Cerebellar nuclear complex (tissue), 1 donor: Measurements from ENCODE around the gene TMEM220.
"Not testable (repeated sequence)": the region's sequence is repeated elsewhere in the genome, so short reads cannot be mapped to it uniquely, and the experiment has no call there.

ENCODE experiments used
- DNase-seq, 2 experiments: peaks; one replicate each; lab custom pipeline; 2025; lab: John Stamatoyannopoulos, UW

TMEM220 gene

DNA sequence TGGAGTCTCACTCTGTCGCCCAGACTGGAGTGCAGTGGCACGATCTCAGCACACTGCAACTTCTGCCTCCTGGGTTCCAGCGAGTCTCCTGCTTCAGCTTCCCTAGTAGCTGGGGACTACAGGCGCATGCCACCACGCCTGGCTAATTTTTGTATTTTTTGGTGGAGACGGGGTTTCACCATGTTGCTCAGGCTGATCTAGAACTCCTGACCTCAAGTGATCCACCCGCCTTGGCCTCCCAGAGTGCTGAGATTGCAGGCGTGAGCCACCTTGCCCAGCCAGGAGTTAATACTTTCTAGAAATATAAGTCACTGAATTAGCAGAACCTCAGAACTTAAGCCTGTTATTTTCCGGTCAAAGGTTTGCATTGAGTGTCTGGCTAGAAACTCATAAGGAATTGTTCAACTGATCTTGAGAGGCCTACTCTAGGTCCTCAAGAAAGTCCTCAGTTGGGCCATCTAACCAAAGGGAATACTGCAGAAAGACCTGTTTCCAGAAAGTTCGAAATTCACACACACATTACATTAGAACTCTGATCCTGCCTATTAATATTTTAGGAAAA is 1.4 kb downstream of the TMEM220 start:
- DNase-seq, result no peak

DNA sequence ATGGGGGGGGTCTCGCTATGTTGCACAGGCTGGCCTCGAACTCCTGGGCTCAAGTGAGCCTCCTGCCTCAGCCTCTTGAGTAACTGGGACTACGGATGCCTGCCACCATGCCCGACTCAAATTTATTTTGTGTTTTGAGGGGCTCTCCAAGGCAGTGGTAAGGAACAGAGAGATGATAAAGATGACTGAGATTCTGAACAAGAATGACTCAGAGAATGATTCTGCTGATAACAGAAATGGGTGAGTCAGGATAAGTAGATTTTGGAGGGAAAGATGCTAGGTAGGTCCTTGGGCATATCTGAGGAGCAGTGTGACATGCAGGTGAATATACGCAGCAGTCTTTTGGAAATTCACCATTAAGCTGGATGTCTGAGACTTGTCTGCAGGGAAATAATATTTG is 2.6 kb downstream of the TMEM220 start:
- DNase-seq, result no peak

DNA sequence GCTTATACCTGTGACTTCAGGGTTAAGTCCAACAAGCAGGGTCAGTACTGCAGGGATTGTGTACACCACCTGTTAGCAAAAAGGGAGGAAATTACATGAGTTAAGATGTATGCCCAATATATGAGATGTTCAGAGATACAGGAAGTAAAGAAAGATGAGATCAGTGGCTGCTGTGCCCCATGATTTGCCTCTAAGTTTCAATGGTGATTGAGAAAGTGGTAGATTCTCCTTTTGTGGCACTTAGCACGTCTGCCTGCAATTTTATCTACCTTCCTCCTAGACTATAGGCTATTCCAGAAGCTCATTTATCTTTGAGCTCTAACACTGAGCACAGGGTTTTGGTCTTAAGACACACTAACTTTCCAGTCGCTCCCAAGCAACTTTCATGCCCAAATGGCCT is 3.6 kb downstream of the TMEM220 start:
- DNase-seq, result no peak

DNA sequence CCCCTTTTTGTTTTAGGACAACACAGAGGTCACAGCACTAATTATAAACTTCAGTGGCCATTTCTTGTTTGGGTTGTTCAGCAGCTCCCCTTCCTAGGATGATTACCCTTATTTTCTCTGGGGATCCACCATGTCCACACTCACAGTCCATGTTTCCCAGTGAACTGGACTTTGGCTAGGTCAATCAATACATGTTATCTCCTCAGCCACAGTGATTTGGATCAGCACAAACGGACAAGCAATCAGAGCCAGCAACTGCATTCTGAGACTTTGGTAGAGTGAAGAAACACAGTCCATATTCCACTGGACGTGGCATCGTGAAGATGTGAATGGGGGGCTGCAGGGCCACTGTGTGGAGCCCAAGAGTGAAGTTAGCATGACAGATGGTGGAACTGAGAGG is 4.6 kb downstream of the TMEM220 start:
- no peak for DNase-seq

DNA sequence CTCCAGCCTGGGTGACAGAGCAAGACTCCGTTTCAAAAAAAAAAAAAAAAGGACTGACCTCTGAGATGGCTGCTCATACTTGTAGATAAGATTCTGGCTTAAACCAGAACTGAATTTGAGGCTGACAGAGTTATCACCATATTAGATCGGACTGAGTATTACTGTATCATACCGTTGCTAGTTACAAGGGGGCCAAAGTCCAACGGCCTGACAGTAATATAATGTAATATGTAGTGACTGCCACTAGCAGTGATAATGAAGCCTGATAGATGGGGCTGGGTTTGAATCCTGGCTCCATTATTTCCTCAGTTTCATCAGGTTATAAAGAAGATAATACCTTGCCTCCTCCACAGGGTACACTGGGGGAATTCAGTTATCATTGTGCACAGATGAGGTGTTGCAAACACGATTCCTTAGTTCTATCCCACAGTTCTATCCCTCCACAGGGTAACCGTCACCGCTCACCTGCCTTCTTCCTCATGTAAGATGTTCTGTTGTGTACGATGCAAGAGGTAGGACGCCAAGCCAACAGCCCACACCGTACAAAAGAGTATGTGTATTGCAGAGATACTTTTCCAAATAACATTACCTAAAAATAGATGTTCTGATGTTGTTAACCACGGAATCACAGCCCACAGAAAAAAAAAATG is 5.2 kb downstream of the TMEM220 start:
- DNase-seq, result no peak

DNA sequence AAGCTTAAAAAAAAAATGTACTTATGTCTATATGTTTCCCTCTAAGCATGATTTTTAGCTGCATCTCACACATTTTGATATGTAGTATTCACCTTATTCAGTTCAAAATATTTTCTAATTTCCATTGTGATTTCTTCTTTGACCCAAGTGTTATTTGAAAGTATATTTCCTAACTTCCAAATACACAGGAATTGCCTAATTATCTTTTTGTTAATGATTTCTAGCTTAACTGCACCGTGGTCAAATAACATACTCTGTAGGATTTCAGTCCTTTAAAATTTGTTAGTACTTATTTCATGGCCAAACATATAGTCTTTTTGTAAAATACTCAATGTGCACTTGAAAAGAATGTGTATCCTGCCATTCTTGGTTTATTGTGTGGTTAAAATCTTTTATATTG is 11.3 kb downstream of the TMEM220 start:
- DNase-seq, result no peak

DNA sequence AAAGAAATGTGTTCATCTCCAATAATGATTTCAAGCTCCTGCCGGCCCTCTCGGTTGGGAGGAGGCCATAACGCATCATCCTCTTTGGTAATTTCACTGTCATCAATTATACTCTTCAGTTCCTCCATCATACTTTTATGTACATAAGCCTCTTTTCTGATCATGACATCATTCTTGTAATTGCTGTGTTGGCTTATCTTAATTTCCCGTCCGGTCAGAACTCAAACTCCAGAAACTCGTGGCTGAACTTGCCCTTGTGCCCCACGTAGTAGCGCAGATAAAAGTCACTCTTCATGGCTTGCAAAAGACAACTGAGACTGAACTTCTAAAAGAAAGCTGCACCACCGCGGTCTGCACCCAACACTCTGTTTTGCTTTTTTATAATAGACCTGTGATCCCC is 13.6 kb downstream of the TMEM220 start:
- DNase-seq, result no peak

DNA sequence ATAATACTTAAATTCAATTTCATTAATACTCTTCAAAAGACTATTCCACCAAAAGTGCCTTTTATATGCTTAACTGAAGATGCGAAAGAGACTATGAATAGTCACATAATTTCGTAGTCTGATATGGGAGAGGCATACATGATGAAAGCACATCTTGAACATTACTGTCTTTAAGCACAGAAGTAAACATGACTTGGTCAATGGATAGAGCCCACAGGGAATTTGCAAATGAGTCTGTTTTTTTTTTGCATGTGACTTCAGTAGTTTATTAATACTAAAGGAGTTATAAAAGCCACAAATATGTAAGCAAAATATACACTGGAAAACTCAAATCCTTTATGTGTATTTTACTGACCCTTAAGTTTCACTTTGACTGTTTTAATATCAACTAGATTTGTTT is 16.5 kb downstream of the TMEM220 start:
- no peak for DNase-seq

DNA sequence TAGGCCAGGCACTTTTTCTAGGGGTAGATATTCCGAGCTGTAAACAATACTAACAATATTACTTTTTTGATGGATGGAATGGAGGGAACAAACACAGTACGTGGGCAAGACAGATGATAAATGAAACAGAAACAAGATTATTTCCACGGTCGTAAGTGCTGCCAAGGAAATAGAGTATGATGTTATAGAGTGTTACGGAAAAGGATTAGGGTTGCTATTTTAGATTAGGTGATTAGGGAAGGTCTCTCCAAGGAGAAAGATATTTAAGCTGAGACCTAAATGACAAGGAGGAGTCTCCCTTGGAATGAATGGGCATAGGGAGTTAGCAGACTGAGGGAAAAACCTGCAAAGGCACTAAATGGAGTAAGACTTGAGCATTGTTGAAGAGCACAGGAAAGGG is 24.1 kb downstream of the TMEM220 start:
- no peak for DNase-seq

DNA sequence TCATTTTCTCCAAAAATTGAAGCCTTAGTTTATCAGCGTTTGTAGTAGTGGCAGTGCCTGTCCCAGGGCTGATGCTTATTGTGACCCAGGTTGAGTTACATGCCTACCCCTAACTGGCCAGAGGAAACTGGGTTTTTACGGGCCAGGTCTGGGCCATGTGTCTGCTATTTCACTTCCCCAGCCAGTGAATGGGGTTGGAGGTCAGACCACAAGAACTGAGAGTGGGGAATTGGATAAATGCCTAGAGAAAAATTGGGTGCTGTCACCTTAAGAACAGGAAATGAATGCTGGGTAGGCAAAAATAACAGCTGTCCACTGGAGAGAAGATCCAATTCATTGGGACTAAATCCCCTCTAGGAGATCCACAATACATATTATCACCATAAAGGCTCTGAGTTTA is 27.2 kb downstream of the TMEM220 start:
- DNase-seq, result no peak

DNA sequence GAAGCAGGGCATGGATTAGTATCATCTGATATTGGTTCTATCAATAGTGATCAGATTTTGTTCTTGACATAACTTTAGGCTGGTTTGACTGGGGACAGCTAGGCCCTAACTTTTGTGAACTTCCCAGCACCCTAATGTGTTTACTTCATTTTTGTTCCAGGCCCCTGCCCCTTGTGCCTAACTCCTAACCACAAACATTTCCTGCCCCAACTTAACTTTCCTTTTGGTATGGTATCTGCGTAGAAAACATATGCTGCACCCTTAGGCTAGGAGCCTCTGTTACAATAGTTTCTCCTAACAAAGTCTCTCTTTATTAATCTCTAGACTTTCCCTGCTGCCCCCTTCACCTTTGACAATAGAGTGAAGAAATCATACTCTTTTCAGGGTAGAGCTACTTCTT is 30.0 kb downstream of the TMEM220 start:
- DNase-seq, result no peak

DNA sequence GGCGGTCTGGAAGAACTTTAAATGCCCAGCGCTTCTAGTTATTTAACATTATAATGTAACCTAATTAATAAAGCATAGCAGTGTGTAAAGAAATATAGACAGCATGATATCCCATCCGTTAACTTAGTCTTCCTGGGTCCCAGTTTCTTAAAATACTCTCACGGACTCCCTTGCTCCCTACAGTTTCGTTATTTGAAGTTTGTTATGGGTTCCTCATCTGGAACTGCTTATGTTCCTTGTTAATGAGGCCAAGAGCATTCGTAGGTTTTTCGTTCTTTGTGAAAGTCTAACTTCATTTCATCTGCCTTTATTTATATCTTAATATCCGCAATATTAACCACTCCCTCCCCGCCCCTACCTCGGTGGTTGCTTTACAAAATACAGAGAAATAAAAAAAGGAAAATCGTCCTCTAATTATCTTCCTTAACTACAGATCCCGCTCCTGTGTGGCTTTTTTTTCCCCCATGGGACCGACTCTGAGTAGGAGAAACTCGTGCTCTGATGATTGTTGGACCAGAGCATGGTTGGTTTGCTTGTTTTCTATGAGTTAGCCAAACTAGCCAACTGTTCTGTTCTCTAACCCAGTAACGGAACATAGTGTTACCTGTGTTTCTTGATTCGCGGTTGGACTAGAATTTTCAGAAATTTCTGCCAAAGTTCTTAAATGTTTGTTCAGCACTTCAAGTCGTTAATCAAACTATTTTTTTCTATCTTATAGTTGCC is 31.6 kb downstream of the TMEM220 start:
- no peak for DNase-seq

DNA sequence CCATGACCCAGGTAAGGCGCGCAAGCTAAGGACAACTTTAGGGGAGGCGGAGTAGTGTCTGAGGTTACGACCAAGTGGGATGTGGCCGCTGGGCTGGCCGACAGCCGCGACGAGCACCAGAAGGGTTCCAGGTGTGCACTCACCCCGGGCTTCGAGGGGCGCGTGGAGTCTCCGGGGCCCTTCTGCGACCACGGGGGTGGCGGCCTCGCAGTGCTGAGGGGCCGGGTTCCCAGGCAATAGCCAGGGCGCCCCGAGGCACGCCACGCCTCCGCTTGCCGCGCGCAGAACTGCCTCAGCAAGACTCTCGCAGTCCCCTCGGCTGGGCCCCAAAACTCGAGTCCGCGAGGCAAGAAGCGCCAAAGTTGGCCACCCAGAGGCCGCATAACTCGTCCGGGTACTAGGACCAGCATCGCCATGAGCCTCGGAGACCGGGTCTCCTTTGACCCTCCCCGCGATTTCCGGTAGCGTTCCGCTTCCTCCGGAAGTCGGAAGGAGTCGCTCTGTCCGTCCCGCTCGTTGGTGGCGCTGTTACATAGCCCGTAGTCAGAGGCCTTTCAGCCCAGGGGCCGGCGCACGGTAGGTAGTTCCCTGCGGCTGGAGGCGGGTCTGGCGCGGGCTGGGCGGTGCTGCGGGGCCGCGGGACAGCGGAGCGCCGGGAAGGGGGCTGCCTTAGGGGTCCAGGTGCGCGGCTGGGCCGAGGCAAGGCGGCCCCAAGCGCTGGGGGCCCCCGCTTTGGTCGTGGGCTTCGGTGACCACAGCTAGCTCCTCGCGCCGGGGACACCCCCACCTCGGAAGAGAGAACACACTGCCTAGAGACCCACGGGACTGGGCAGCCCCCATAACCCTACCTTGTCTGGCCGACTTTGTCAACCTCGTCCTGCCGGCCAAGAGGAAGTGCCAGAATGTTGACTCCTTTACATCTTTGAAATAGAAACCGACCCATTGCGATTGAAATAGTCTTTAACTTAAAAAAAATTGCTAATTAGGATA is 32.4 kb downstream of the TMEM220 start, which contains the start of the genes ADPRM and SCO1:
ADPRM (plus strand) TSS at position 503 of the 990 bp plus-strand sequence. CDS start 7,333 bp downstream, outside the sequence.
SCO1 (minus strand) TSS at position 442 of the 990 bp plus-strand sequence; CDS start at position 416, 26 bp downstream.
- DNase-seq, result peak; percentile 34 to 73

DNA sequence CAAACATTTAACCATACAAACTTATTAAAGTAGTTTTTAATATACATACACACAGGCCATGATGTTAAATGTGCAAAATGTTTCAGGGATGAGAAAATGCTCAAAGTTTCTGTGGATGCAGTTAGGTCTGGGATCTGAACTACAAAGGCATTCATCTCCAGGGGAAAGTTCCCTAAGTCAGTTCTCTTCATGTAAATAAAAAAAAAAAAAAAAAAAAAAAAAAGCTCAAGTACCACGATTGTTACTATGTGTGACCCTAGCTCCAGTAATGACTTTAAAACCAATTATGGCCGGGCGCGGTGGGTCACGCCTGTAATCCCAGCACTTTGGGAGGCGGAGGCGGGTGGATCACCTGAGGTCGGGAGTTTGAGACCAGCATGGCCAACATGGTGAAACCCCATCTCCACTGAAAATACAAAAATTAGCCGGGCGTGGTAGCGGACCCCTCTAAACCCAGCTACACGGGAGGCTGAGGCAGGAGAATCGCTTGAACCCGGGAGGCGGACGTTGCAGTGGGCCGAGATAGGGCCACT is 33.9 kb downstream of the TMEM220 start:
- not testable (repeated sequence) for DNase-seq

DNA sequence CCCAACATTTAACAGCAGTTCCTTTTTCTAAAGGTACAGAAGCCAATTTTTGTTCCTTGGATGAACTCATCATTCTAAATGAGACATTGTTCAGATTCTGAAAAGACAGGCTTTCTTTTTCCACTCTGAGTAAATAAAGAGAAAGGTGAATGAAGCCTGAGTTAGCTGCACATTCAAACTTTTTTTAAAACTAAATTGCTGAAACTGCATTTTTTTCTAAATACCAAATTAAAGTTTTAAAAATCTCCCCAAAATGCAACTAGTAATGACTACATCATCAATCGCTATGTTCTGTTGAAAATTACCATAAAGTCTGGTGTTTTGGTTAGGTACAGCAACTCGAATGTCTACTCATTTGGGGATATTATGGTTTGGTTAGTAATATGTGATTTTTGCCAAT is 42.3 kb downstream of the TMEM220 start:
- DNase-seq, result no peak

DNA sequence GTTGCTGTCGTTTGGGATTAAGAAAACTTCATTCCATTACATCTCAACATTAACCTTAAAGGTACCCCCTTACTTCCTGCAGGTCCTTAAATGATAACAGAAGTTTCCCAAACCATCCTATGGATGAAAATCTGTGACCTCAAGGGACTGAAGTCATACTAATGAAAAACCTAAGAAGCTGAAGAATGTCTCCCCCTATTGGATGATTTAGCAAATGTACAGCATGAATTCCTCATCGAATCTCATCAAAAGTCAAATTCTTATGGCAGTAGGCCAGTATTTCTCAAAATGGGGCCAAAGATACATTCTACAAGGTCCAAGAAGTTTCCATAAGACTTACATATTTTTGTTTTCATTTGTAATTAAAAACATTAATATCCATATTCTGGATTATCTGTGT is 46.0 kb downstream of the TMEM220 start:
- DNase-seq, result no peak

DNA sequence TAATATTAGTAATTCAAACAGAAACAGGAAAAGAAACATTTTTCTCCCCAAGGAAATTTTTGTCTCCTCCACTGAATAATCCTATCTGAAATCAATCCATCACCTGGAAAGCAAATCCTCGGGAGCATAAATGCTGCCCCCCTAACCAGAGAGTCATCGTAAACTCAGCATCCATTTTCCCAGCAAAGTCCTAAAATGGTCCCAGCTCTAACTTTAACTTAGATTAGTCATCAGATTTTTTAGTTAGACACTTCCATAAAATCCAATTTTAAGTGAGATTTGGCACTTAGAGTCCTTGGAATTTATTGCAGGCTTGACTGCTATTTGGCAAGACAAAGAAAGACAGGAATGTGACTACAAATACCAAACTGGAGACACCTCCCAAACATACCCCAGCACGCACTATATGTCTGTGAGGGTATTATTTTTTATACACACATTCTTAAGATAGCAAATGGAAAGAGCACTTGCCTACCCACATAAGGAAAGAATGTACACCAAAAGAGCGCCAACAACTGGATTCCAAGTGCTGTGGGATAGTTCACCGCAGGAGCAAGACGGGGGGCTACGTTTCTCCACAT is 47.9 kb downstream of the TMEM220 start:
- DNase-seq, result no peak

DNA sequence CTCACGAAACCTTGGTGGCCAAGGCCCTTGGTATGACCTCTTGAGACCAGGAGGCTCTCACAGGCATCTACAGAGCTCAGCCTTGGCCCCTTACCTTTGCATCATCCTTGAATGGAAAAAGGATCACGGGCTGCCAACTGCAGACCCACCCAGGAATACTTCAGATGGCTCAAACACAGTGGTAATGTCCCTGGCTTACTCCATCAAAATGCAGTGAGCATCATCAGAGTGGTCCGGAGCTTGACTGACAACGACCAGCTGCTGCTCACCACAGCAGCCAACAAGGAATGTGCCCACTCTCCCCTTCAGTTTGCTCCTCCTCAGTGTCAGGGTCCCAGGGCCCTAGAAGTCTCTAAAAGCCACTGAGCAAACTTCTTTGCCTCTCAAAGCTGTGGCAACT is 55.1 kb downstream of the TMEM220 start:
- no peak for DNase-seq

DNA sequence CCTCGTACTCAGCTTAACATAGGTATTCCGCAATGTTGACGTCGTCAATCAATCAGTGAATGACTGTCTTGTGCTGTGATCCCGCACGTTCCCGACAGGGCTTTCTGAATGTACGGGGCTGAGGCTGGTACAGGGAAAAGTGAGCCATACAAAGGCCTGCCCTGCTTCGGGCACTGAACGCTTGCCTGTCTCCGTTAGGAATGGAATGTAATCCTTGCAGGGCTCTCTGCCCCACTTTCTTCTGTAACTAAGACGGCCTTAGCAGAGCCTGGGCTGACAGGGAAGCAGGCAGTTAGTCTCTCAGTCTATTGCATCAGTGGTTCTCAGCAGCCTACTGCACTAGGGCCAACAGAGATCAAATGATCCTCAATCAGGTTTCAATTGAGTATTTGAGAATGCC is 56.5 kb downstream of the TMEM220 start:
- no peak for DNase-seq

DNA sequence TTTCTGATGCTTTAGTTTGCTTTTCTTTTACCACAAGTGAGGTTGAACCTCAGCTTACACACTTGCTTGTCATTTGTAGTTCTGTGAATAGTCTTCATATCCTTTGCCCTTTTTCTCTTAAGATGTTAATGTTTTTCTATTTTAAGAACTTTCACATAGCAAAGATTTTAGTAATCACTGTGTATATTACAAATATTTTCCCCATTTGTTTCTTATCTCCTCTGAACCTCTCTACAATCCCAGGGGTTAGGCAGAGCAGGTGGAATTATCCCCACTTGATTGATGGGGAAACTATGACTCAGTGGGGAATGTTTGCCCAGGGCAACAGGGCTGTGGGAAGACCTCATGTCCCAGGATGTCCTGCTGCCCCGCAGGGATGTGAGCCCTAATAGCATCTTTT is 61.0 kb downstream of the TMEM220 start:
- DNase-seq, result no peak

DNA sequence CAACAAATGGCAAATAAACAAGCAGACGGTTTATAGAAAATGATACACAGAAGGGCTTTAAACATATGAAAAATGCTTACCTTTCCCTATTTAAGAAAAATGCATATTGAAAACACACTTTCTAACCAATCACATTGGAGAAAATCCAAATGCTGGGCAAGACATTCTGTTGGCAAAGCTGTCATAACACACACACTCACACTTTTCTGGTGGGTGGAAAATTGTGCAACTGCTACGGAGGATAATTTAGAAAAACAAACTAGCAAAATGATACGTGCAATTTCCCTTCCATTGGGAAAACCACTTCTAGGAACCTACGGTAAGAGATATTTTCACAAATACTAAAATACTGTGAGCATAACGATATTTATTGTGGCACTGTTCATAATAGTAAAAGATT is 62.9 kb downstream of the TMEM220 start:
- no peak for DNase-seq
